ENCODE measurements around the gene MVB12B.
A peak's percentile ranks its signal among the peaks of the same experiment; 100 is the strongest.
"Not testable (repeated sequence)": the region's sequence is repeated elsewhere in the genome, so short reads cannot be mapped to it uniquely, and the experiment has no call there.

Gene MVB12B

DNA sequence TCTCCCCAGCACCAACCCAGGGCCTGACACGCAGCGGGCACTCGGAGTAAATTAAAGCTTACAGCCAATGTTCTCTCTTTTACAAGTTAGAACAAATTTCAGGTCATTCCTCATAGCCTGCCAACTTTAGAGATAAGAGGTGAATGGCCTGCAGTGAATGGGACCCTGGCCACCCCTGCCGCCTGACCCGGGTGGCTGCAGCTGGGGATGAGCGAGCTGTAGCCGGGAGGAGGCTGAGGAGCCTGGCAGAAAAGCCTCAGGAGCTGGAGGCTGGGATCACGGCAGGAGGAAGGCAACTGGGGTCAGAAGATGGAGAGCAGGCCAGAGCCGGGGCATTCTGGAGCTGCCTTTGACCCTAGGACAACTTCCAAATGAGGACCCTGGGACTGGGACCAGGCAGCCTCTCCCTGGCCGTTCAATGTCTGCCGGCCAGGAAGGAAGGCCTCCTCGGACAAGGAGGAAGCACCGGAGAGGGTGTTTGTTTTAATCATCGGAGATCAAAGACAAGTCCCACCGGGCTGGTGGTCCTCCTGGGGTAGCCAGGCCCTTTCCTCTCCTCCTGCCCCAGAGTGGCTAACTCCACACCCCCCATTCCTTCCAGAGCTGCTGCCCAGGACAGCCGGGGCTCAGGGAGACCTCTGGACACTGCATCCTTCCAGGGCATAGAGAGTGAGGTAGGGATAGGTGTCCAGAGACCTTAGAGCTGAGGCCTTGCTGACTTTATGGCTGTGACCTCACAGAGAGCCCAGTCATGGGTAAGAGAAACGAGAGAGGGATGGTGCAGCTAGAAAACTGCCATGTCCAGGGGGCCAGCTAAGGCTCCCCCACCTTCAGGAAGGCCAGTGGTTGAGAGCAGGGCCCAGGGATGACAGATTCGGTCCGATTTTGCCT is 199.8 kb downstream of the MVB12B start:
- DNase-seq, result no peak

- no peak for DNase-seq
Observed at GRCh38 chr9:126527109-126527825, 200.6 kb downstream of the MVB12B start.

DNA sequence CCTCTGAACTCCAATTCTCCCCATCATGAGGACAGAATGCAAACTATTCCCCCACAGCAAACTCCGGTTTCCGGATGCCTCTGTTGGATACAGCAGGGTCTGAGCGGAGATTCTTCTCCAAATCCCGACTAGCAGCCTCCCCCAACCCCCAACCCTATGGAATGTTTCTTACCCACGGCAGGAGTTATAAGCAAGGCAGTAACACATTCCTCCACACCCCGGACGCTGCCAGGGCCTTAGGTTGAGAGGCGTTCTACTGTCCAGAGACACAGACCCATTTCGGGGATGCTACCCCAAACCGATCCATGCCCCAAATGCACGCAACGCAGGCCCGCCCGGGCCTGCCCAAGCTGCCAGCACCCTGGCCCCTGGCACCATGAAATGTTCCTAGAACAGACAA is 201.5 kb downstream of the MVB12B start:
- no peak for DNase-seq

DNA sequence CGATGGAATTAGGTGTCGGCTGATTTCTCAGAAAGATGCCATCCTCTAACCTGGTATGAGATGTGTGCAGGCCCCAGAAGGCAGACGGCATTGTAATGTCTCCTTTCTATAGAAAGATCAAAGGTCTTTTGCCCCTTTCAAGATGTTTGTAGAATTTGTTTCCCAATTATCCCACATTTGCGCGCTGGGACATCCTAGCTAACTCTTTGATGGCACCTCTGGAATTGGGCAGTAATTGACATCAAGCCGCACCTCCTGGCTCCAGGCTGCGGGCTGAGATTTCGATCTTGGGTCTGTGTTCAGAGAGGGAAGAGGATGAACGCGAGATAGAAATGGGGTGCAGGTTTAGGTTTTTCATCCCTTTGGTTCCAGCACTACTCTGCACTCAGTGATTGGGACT is 202.3 kb downstream of the MVB12B start:
- DNase-seq, result no peak

- no peak for DNase-seq
Observed at GRCh38 chr9:126531035-126531571, 204.5 kb downstream of the MVB12B start.

DNA sequence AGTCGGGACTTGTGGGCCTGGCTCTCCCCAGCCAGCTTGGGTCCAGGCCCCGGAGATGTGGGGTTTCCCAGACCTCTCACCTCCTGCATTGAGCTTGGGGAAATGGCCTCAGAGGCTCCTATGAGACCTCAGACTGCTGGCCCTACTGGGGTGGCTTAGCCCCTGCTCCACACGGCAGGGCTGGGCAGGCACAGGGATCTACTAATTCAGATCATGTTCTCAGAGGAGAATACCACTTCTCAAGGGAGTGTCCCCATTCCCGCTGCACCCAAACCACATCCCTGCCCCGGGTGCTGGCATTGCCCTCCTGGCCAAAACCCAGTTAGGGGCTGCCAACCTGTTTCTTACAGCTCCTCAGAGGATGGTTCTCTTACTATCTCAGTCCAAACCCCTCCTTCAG is 205.0 kb downstream of the MVB12B start:
- DNase-seq, result no peak

DNA sequence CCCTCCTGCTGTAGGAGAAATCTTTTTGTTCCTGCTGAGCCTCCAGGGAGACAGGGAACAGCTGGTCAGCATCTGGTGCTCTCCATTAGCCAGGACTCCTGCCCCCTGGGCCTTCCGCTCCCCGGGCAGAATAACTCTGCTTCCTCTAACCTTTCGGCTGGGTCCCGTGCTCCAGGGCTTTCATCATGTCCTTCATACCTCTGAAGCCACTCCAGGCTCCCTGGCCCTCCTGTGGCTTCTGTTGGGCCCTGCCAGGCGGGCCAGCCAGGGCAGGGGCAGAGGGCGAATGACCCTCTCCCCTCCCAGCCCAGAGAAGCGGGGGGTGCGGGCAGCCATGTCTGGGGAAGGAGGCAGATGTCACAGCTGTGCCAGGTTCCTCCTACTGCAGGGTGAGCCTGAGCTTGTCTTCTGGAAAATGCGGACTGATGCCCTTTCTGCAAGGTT is 205.4 kb downstream of the MVB12B start:
- no peak for DNase-seq

DNA sequence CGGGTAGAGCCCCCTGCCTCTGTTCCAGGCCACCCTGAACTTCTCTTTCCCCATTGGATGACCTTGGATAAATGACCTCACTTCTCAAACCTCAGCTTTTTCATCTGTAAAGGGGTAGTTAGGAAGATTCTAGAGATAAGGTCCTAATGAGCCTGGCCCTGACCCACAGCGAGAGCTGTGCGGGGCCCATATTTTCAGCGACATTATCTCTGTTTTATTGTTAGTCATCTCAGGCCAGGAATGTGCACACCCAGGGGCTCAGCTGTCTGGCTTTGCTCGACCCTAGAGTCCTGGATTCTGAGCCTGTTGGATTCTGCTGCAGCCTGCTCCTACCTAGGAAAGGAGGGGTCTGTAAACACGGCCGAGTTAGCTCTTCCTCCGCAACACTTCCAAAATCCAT is 205.9 kb downstream of the MVB12B start:
- no peak for DNase-seq

DNA sequence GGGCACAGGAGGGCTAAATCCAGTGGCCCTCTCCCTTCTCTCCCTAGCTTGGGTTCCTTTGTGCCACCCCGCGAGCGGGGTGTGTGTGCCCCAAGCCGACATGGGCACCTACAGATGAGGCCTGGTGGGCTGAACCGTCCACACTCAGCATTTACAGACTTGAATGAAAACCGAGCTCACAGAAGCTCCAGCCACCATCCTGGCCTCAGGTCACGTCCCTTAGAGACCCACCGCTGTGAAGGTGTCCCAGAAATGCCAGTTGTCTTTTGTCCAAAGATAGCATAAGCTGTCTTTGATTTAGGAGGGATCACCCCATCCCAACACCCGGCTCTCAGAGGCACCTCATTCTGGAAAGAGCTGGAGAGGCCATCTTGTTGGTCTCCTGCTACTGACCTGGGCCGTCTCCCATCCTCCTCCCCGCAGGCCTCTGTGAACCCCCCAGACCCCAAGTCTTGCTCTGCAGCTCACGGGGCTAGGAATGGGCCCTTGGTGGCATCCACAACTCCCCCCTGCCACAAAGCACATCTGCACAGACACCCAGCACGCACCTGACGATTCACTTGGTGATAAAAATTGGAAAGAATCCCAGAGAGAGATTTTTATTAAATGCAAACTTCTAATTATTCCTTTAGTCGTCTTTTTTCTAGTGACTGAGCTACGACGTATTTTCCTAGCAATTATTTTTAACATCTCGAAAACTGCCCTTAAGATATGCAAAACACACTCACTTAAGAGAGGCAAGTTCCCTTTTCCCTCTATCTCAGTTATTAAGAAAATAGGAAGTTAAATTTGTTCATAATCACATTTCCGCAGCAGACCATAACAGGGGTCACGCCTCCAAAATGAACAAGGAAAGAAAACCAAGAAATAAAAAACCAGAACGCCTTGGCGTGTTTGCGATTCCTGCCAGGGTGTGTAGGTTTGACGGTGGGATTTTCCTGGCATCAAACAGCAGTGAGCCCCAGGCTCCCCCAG is 206.6 kb downstream of the MVB12B start:
- no peak for DNase-seq

DNA sequence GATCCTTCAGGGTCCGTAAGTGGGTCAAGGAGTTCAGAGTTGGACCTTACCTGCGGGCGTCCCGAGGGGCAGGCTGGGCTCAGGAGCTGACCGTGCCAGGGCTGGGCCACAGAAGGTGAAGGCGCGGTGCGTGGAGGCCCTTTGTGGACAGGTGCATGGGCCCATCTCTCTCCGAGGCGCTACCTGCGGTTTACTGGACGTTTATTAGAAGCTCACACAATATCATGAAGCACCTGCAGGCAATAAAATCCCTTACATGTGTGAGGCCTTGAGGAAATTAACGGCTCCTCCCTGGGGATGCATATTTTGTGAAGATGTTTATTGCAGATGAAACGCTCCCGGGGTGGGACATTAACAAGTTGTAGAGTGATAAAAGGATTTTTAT is 207.3 kb downstream of the MVB12B start:
- no peak for DNase-seq

- no peak for DNase-seq
Observed at GRCh38 chr9:126534431-126535186, 208.0 kb downstream of the MVB12B start.

- no peak for DNase-seq
Observed at GRCh38 chr9:126536131-126536530, 209.5 kb downstream of the MVB12B start.

DNA sequence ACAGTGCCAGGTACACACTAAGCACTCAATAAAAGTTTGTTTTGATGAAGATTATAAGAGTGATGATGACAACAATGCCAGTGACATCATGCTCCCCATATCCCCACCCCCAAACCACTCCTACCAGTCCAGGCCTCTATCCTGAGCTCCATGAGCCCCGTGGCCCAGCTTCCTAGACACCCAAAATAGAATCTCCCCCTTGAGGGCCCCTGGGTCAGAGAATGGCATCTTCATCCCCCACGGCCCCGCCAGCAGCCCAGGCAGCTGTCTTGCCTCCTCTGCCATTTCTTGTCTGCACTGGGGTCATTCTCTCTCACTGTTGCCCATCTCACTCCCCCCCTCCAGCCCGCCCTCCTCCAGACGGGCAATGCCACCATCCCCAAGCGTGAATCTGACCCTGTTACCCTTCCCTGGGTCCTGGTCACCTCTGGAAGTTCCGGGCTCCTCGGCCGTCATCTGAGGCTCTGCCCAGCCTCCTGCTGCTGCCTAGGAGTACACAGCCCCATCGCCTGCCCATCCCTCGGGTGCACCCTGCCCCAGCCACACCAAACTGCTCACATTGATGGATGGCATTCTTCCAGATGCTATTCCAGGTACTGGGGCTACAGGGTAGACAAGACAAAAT is 210.3 kb downstream of the MVB12B start:
- no peak for DNase-seq

DNA sequence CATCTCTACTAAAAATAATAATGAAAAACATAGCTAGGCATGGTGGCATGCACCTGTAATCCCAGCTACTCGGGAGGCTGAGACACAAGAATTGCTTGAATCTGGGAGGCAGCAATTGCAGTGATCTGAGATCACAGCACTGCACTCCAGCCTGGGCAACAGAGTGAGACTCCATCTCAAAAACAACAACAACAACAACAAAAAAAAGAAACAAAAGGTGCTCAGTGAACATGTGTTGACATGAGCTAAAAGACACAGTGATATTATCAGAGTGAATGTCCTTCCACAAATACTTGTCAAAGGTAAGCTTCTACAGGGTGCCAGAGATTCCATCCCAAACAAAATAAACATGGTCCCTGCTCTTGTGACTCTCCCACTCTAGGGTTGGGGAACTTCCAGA is 211.9 kb downstream of the MVB12B start:
- no peak for DNase-seq

DNA sequence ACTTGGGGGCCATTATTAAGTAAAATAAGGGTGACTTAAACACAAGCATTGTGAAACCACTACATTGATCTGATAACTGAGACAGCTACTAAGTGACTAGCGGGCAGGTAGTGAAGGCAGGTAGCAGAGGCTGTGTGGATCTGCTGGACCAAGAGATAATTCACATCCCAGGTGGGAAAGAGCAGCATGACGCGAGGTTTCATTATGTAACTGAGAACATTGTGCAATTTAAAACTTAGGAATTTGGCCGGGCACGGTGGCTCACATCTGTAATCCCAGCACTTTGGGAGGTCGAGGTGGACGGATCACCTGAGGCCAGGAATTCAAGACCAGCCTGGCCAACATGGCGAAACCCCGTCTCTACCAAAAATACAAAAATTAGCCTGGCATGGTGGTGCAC is 213.8 kb downstream of the MVB12B start:
- not testable (repeated sequence) for DNase-seq

DNA sequence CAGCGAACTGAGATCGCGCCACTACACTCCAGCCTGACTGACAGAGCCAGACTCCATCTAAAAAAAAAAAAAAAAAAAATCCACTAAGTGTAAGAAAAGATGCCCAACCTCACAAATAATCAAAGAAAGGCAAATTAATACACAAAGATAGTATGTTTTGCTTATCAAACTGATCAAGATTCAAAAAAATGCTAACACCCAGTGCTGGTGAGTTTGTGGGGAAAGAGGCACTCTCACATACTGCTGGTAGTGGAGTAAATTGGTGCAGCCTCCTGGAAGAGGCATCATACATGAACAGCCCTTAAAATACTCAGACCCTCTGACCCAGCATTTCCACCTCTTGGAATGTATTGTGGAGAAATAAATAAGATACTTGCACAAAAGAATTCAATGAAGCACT is 216.9 kb downstream of the MVB12B start:
- DNase-seq, result no peak

DNA sequence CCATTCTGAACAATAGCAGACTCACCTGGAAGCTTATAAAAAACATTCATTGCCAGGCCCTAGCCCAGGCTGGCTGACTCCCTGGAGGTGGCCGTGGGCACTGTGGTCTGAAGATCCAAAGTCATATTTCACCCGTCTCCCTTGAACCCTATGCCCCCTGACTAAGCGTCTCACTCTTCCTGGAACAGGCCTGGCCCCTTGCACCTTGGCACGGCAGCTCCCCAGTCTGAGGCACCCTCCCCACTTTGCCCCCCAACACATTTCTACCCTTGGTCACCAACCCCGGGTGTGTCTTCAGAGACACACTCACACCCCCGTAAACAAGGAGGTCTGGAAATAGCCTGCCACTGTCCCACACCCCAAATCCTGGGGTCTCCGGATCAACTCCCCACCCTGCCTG is 218.5 kb downstream of the MVB12B start:
- no peak for DNase-seq

GRCh38 chr9:126546036-126546435 is 219.4 kb downstream of the MVB12B start:
- DNase-seq, result no peak

DNA sequence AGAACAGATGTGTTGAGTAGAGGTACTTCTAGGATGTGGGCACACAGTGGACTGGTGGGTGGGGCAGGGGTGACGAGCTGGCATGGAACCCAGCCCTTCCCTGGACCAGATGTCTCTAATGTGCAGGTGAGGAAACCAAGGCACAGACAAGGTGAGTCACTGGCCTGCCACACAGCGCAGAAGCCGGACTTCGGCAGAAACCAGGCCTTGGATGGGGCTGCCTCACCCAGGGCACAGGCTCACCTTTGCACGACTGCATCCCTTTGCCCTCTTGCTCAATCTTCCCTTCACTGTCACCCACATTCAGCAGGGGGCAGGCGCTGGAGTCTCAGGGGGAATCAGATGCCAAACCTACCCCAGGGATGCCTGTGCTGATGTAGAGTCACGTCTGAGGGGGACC is 221.7 kb downstream of the MVB12B start:
- no peak for DNase-seq

GRCh38 chr9:126549246-126550006 is 222.8 kb downstream of the MVB12B start:
- DNase-seq, result no peak

DNA sequence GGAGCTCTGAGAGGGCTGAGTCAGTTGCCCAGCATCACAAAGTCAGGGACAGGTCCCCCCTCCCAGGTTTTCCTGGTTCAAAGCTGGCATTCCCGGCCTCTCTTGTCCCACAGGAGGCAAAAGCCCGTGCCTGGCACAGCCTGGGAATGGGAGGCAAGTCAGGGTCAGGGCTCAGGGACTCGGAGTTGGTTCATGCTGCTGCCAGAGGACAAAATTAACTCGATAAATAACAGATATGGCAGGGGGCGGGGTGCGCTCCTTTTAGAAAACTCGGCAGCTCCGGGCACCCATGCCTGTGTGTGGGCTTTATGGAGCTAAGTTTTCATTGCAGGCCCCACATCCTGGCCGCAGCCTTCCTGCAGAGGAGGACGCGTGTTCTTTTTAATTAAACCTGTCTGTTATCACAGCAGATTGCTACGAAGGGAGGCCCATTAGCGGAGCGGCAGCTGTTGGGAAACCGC is 224.3 kb downstream of the MVB12B start:
- peak; percentile 51 for DNase-seq

All from NCI-H1694 (cell line).